H1 (cell line): ENCODE results near the gene SCAMP5. TPM values are rescaled to one million over a fixed set of nuclear protein-coding genes. Genes with fewer than 3 reads are reported as not detected.

Experiments used
- CTCF ChIA-PET: fragments of 300-600 bp; sonication (Branson Sonifier 250); formaldehyde crosslinking; loops from one replicate; lab custom pipeline; 2021; ENCODE audit not compliant: partially characterized antibody; lab: Charles Lee
- POLR2A ChIA-PET: fragments of 300-600 bp; sonication (Branson Sonifier 250); formaldehyde crosslinking; loops from one replicate; lab custom pipeline; 2021; ENCODE audit warnings: inconsistent platforms; ENCODE audit not compliant: partially characterized antibody; lab: Charles Lee
- DNase-seq, 2 experiments: peaks; one replicate each; pipeline versions ENCODE4 v3.0.0 to v3.0.0-alpha.2; 2010 to 2022; ENCODE audit warnings: low spot score in 2 of 2, low read depth in 1 of 2, mixed read lengths in 1 of 2
- FAIRE-seq: peaks from 2 replicates; lab custom pipeline; 2011; peaks lifted over from hg19 to GRCh38; lab: Jason Lieb, UNC
- H2AFZ ChIP-seq: 2 replicates; pipeline ENCODE4 v1.8.1; 2012; ENCODE audit warnings: low read length, inconsistent platforms
- H2AK5ac ChIP-seq: 2 replicates; pipeline ENCODE4 v1.6.1; 2013; ENCODE audit warnings: low read depth, low read length
- H2BK120ac ChIP-seq: replicated peaks from 2 replicates; pipeline ENCODE3; 2013; ENCODE audit warnings: low read depth, low read length, inconsistent platforms
- H2BK12ac ChIP-seq: 2 replicates; pipeline ENCODE4 v1.6.1; 2013; ENCODE audit warnings: low read depth, low read length
- H2BK15ac ChIP-seq: 2 replicates; pipeline ENCODE4 v1.6.1; 2013; ENCODE audit warnings: low read length
- H2BK20ac ChIP-seq: 2 replicates; pipeline ENCODE4 v1.6.1; 2013; ENCODE audit warnings: low read length
- H2BK5ac ChIP-seq: 2 replicates; pipeline ENCODE4 v1.6.1; 2013; ENCODE audit warnings: low read depth, low read length
- H3K14ac ChIP-seq: 2 replicates; pipeline ENCODE4 v1.6.1; 2013; ENCODE audit warnings: inconsistent platforms; ENCODE audit not compliant: insufficient read length
- H3K18ac ChIP-seq: 2 replicates; pipeline ENCODE4 v1.6.1; 2013; ENCODE audit warnings: low read length; ENCODE audit errors: extremely low read depth
- H3K23ac ChIP-seq: 2 replicates; pipeline ENCODE4 v1.6.1; 2013; ENCODE audit warnings: inconsistent platforms; ENCODE audit not compliant: insufficient read length
- H3K23me2 ChIP-seq: 2 replicates; pipeline ENCODE4 v1.6.1; 2013; ENCODE audit warnings: low read depth, low read length
- H3K27ac ChIP-seq: 2 replicates; pipeline ENCODE4 v1.6.1; 2011; ENCODE audit warnings: low read depth, low read length, inconsistent platforms
- H3K27me3 ChIP-seq, 4 experiments: replicated peaks in 1 of 4; 1 replicate in 1 of 4; 2 replicates in 3 of 4; pipeline versions ENCODE4 v1.6.1 to v1.8.1; 2011 to 2013; ENCODE audit warnings: low read length in 3 of 4, mild to moderate bottlenecking in 3 of 4, inconsistent platforms in 2 of 4, mixed read lengths in 2 of 4, moderate library complexity in 1 of 4; ENCODE audit not compliant: control insufficient read depth in 3 of 4, insufficient read depth in 3 of 4; ENCODE audit errors: extremely low read depth in 1 of 4
- H3K36me3 ChIP-seq, 4 experiments: 2 replicates each; pipeline versions ENCODE4 v1.6.1 to v1.8.1; 2011 to 2013; ENCODE audit warnings: mild to moderate bottlenecking in 4 of 4, low read length in 3 of 4, moderate library complexity in 2 of 4, control low read depth in 1 of 4, inconsistent platforms in 1 of 4; ENCODE audit not compliant: insufficient read depth in 4 of 4, control insufficient read depth in 2 of 4
- H3K4ac ChIP-seq: replicated peaks from 2 replicates; pipeline ENCODE3; 2013; ENCODE audit warnings: low read length, low read depth, mixed read lengths, inconsistent platforms; ENCODE audit not compliant: insufficient read length
- H3K4me1 ChIP-seq, 4 experiments: replicated peaks in 1 of 4; 1 replicate in 1 of 4; 2 replicates in 3 of 4; pipeline versions ENCODE4 v1.6.1 to v1.8.1; 2011 to 2013; ENCODE audit warnings: low read length in 3 of 4, inconsistent platforms in 2 of 4, mixed read lengths in 1 of 4; ENCODE audit not compliant: insufficient read depth in 4 of 4, control insufficient read depth in 3 of 4
- H3K4me2 ChIP-seq, 2 experiments: 2 replicates each; pipeline versions ENCODE4 v1.6.1 to v1.8.1; 2011 to 2013; ENCODE audit warnings: low read depth in 2 of 2, low read length in 2 of 2, control low read depth in 1 of 2, inconsistent platforms in 1 of 2, mild to moderate bottlenecking in 1 of 2; ENCODE audit not compliant: insufficient read depth in 1 of 2
- H3K4me3 ChIP-seq, 4 experiments: fragments of 200-600, 300-600 bp in 1 of 4; sonication (generic), shearing (Covaris generic), sonication (Bioruptor Twin) in 1 of 4; 2 replicates each; pipeline versions ENCODE4 v1.5.1 to v1.8.1; 2011 to 2016; ENCODE audit warnings: low read length in 4 of 4, low read depth in 3 of 4, control low read depth in 2 of 4, inconsistent platforms in 2 of 4, mild to moderate bottlenecking in 2 of 4, mixed read lengths in 1 of 4, moderate library complexity in 1 of 4; ENCODE audit not compliant: insufficient read depth in 2 of 4; ENCODE audit errors: extremely low read depth in 1 of 4
- H3K56ac ChIP-seq: replicated peaks from 2 replicates; pipeline ENCODE3; 2013; ENCODE audit warnings: low read depth, mild to moderate bottlenecking, mixed read lengths, low read length, inconsistent platforms; ENCODE audit not compliant: insufficient read length
- H3K79me1 ChIP-seq: 2 replicates; pipeline ENCODE4 v1.6.1; 2013; ENCODE audit warnings: low read depth, low read length, control low read depth
- H3K79me2 ChIP-seq, 2 experiments: 2 replicates each; pipeline versions ENCODE4 v1.6.1 to v1.8.1; 2012 to 2013; ENCODE audit warnings: low read length in 2 of 2, mild to moderate bottlenecking in 2 of 2, inconsistent platforms in 1 of 2; ENCODE audit not compliant: insufficient read depth in 2 of 2, control insufficient read depth in 1 of 2
- H3K9ac ChIP-seq, 4 experiments: replicated peaks in 1 of 4; 1 replicate in 1 of 4; 2 replicates in 3 of 4; pipeline versions ENCODE4 v1.6.1 to v1.8.1; 2011 to 2013; ENCODE audit warnings: low read depth in 3 of 4, low read length in 3 of 4, control low read depth in 2 of 4, mild to moderate bottlenecking in 2 of 4, moderate library complexity in 2 of 4, inconsistent platforms in 1 of 4; ENCODE audit errors: extremely low read depth in 1 of 4
- H3K9me3 ChIP-seq, 2 experiments: 2 replicates each; pipeline versions ENCODE4 v1.6.1 to v1.8.1; 2012 to 2013; ENCODE audit warnings: mild to moderate bottlenecking in 2 of 2, moderate library complexity in 2 of 2, control low read depth in 1 of 2, inconsistent platforms in 1 of 2, low read depth in 1 of 2, low read length in 1 of 2, mixed read lengths in 1 of 2; ENCODE audit not compliant: insufficient read depth in 2 of 2
- H4K20me1 ChIP-seq, 2 experiments: replicated peaks in 1 of 2; 2 replicates each; pipeline versions ENCODE3 to v1.8.1; 2011 to 2013; ENCODE audit warnings: inconsistent platforms in 2 of 2, low read length in 2 of 2, mild to moderate bottlenecking in 1 of 2; ENCODE audit not compliant: insufficient read depth in 2 of 2, control insufficient read depth in 1 of 2
- H4K5ac ChIP-seq: 2 replicates; pipeline ENCODE4 v1.6.1; 2013; ENCODE audit warnings: low read length, low read depth, mixed read lengths, inconsistent platforms; ENCODE audit not compliant: insufficient read length
- H4K8ac ChIP-seq: 2 replicates; pipeline ENCODE4 v1.8.0; 2013; ENCODE audit warnings: mild to moderate bottlenecking, moderate library complexity, low read length, inconsistent platforms; ENCODE audit not compliant: insufficient read depth; ENCODE audit errors: extremely low read depth
- H4K91ac ChIP-seq: replicated peaks from 2 replicates; pipeline ENCODE3; 2013; ENCODE audit warnings: low read length, mixed read lengths, inconsistent platforms; ENCODE audit not compliant: insufficient read length
- ASH2L ChIP-seq: fragments of 200-600, 300-600 bp; sonication (generic); IDR thresholded peaks from one replicate; pipeline ENCODE4 v1.7.1; 2017; ENCODE audit warnings: low read length
- BACH1 ChIP-seq: IDR thresholded peaks from 2 replicates; pipeline ENCODE4 v1.6.1; 2012; ENCODE audit warnings: low read length, improper control_type of control experiment
- CEBPB ChIP-seq: IDR thresholded peaks from 2 replicates; pipeline ENCODE4 v1.6.1; 2012; ENCODE audit warnings: low read depth, low read length
- CTBP2 ChIP-seq: IDR thresholded peaks from 2 replicates; pipeline ENCODE4 v1.7.0; 2011; ENCODE audit warnings: borderline replicate concordance, mild to moderate bottlenecking, moderate library complexity, mixed read lengths, low read length; ENCODE audit not compliant: insufficient read depth, insufficient read length
- GABPA ChIP-seq: IDR thresholded peaks from 2 replicates; pipeline ENCODE4 v1.6.1; 2011; ENCODE audit warnings: mild to moderate bottlenecking, low read length, moderate library complexity, borderline replicate concordance; ENCODE audit not compliant: insufficient read depth
- KDM1A ChIP-seq: fragments of 200-600, 300-600 bp; sonication (generic); IDR thresholded peaks from 2 replicates; pipeline ENCODE4 v1.7.1; 2016; ENCODE audit warnings: mild to moderate bottlenecking, low read length, borderline replicate concordance
- KDM5A ChIP-seq: fragments of 200-600 bp; IDR thresholded peaks from 2 replicates; pipeline ENCODE4 v1.7.1; 2012; ENCODE audit warnings: mild to moderate bottlenecking, low read length, inconsistent platforms, mixed read lengths
- RFX5 ChIP-seq: IDR thresholded peaks from 2 replicates; pipeline ENCODE4 v1.6.1; 2011; ENCODE audit warnings: low read depth, low read length, improper control_type of control experiment, borderline replicate concordance
- SAP30 ChIP-seq: fragments of 300-600 bp; sonication (generic); IDR thresholded peaks from 2 replicates; pipeline ENCODE4 v1.7.1; 2012; ENCODE audit warnings: low read length, moderate library complexity, mild to moderate bottlenecking, inconsistent platforms; ENCODE audit not compliant: insufficient read depth, insufficient replicate concordance
- SIX5 ChIP-seq: IDR thresholded peaks from 2 replicates; pipeline ENCODE4 v1.6.1; 2011; ENCODE audit warnings: mild to moderate bottlenecking, low read depth, low read length
- SUZ12 ChIP-seq: fragments of 200-600 bp; sonication (generic); IDR thresholded peaks from 2 replicates; pipeline ENCODE4 v1.6.1; 2012; ENCODE audit warnings: mild to moderate bottlenecking, inconsistent platforms, low read length, moderate library complexity, mixed read lengths
- TAF1 ChIP-seq: IDR thresholded peaks from 2 replicates; pipeline ENCODE4 v1.6.1; 2011; ENCODE audit warnings: mild to moderate bottlenecking, low read depth, low read length
- TBP ChIP-seq: IDR thresholded peaks from 2 replicates; pipeline ENCODE4 v1.6.1; 2011; ENCODE audit warnings: low read depth, low read length, improper control_type of control experiment
- USF2 ChIP-seq: IDR thresholded peaks from 2 replicates; pipeline ENCODE4 v1.6.1; 2011; ENCODE audit warnings: low read length, improper control_type of control experiment
- polyA plus RNA-seq, 7 experiments: library from polyadenylated mRNA; depleted of rRNA in 3 of 7; stranded (reverse) in 5 of 7; unstranded in 2 of 7; fragments of >200 nt in 5 of 7; fragments of 200-250 nt in 2 of 7; gene quantifications; 1 replicate in 5 of 7; 2 replicates in 1 of 7; 4 replicates in 1 of 7; pipeline versions ENCODE4 v1.2.1 to v1.2.3, GENCODE V29; 2011 to 2013; ENCODE audit warnings: missing spikeins in 2 of 7, mixed read lengths in 2 of 7
- total RNA-seq: library from RNA; stranded (reverse); fragmentation: NEBNext Ultra II Directional; extraction: Animal tissue kit (Norgen Biotek cat#: 25700); gene quantifications from 2 replicates; pipeline ENCODE4 v1.2.1, GENCODE V29; 2021
- TF ChIP-seq, protein P1 (sequence below): IDR thresholded peaks from 2 replicates; pipeline ENCODE4 v1.6.1; 2012; ENCODE audit warnings: inconsistent platforms

Gene SCAMP5
- total and polyA plus RNA-seq, 2 of the 8 experiments (the other 6 are each of a cell fraction or from before 2014, with no cell fraction given): 55.4 to 94.7 TPM

DNA sequence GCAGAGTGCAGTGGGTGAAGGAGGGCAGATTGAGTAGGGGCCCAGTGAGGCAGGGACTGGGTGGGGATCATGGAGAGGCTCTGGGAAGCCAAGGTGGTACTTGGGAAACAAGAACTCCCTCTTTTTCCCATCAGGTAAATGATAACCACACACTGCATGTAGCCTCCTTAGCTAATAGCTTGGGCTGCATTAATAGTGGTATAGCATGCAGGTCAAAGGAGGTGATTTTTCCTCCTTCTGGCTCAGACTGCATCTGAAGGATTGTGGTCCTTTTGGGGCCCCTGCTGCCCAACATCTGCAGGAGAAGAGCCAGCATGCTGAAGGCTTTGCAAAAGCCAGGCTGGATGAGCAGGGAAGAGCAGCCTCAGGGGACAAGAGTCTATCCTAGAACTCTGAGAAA is 73.4 kb downstream of the SCAMP5 start:
- no peak overlapping the region for H3K23ac ChIP-seq
- H3K79me2 ChIP-seq: no peaks in the 10 kb centered on the region
- H2AFZ ChIP-seq: no peak overlapping the region
- H2BK5ac ChIP-seq: no peak overlapping the region
- no peak overlapping the region for H3K4ac ChIP-seq
- H4K91ac ChIP-seq: no peak overlapping the region
- no peak overlapping the region for H2BK20ac ChIP-seq
- no peaks in the 10 kb centered on the region for H3K23me2 ChIP-seq
- H3K4me2 ChIP-seq: no peak overlapping the region
- H3K14ac ChIP-seq: no peak overlapping the region
- no peaks in the 10 kb centered on the region for H4K20me1 ChIP-seq
- H3K36me3 ChIP-seq: no peaks in the 10 kb centered on the region
- H4K8ac ChIP-seq: no peak overlapping the region
- H2BK12ac ChIP-seq: no peak overlapping the region
- no peak overlapping the region for H3K9ac ChIP-seq
- CTCF ChIA-PET: no interaction called here
- H3K4me1 ChIP-seq: no peaks in the 10 kb centered on the region; a peak in 1 of 7 replicates
- DNase-seq (no peak), FAIRE-seq (no peak)
- no peak overlapping the region for H3K4me3 ChIP-seq
- POLR2A ChIA-PET: no interaction called here
- no peak overlapping the region for H2AK5ac ChIP-seq
- H3K56ac ChIP-seq: no peak overlapping the region
- H2BK120ac ChIP-seq: no peak overlapping the region
- H3K27me3 ChIP-seq: no peaks in the 10 kb centered on the region; a peak in 1 of 7 replicates
- no peak overlapping the region for H3K27ac ChIP-seq
- H3K9me3 ChIP-seq: peaks cover 0 to 7% of the 10 kb centered on the region in 2 experiments; a peak in 2 of 4 replicates
- no peaks in the 10 kb centered on the region for H3K79me1 ChIP-seq
- no peak overlapping the region for H2BK15ac ChIP-seq
- TF ChIP-seq SIX5: no peak
- TF ChIP-seq ASH2L: no peak
- TF ChIP-seq CTBP2: no peak
- no peak for TF ChIP-seq BACH1
- no peak for TF ChIP-seq SAP30
- no peak for TF ChIP-seq CEBPB
- no peak for TF ChIP-seq KDM5A
- TF ChIP-seq TBP: no peak
- no peak for TF ChIP-seq USF2
- no peak for TF ChIP-seq KDM1A
- no peak for TF ChIP-seq RFX5
- TF ChIP-seq TAF1: no peak
- TF ChIP-seq, protein P1, sequence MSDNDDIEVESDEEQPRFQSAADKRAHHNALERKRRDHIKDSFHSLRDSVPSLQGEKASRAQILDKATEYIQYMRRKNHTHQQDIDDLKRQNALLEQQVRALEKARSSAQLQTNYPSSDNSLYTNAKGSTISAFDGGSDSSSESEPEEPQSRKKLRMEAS: no peak
- TF ChIP-seq SUZ12: no peak
- TF ChIP-seq GABPA: no peak
- H3K18ac ChIP-seq: no peak overlapping the region
- no peak overlapping the region for H4K5ac ChIP-seq
